ENCODE measurements around the gene MBTPS1. TPM values are rescaled to one million over a fixed set of nuclear protein-coding genes. Genes with fewer than 3 reads are reported as not detected.

The MBTPS1 gene
- total and polyA plus RNA-seq, 10 of the 15 experiments (the other 5 are each of a cell fraction or from before 2014, with no cell fraction given): 1.3 to 43.9 (median 35.2) TPM

DNA sequence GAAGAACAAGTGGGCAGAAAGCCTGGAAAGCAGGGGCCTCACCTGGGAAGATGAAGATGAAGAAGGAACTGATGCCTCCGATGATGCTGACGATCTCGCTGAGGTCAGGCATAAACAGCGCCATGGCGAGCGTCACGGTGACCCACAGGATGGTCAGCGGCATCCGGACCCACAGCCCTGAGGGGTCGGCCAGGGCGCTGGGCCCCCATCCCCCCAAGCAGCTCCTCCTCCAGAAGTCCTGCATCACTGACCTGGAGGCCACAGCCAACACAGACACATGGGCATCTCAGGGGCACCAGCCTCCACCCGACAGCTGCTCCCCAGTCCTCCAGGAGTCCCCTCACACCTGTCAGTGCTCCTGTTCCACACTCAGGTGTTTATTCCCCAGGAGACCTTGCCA lies 100.3 kb downstream of the MBTPS1 start:
- H3K9me3 ChIP-seq (replicated peaks; ENCODE audit: control insufficient read depth, insufficient read depth, low read length): no peaks in the 10 kb centered on the region; the same call in 2 of the 3 replicates
- H3K79me2 ChIP-seq (ENCODE audit: control insufficient read depth, insufficient read depth, low read length): no peaks in the 10 kb centered on the region
- ChIA-PET RAD21 (ENCODE audit: unreplicated experiment) (no interaction called here), POLR2A (no interaction called here), SMC1A (ENCODE audit: uncharacterized antibody, unreplicated experiment) (no interaction called here), CTCF (no interaction called here)
- ATAC-seq: no peak
- intact Hi-C loops (cut with micrococcal nuclease; ENCODE audit: unreplicated experiment): no loop called here
- H3K4me1 ChIP-seq (ENCODE audit: control insufficient read depth, insufficient read depth, low read length): no peaks in the 10 kb centered on the region
- no peaks in the 10 kb centered on the region for H4K20me1 ChIP-seq (ENCODE audit: control insufficient read depth, insufficient read depth)
- no peak overlapping the region for H2AFZ ChIP-seq (ENCODE audit: control insufficient read depth, low read depth, low read length)
- TF ChIP-seq RAD51 (IDR thresholded peaks at IDR 0.05) (no peak), ZNF24 (IDR thresholded peaks at IDR 0.05) (no peak), ZNF384 (IDR thresholded peaks at IDR 0.05; ENCODE audit: borderline replicate concordance, low read depth, low read length) (no peak), MYB (IDR thresholded peaks at IDR 0.05; ENCODE audit: borderline replicate concordance, low read depth, low read length) (no peak), EGR1 (IDR thresholded peaks at IDR 0.05; ENCODE audit: borderline replicate concordance in 1 of 2, low read depth in 2 of 2, low read length in 2 of 2) (no peak), POLR2AphosphoS5 (IDR thresholded peaks at IDR 0.05; ENCODE audit: low read length) (no peak)
- TF ChIP-seq, protein P1, sequence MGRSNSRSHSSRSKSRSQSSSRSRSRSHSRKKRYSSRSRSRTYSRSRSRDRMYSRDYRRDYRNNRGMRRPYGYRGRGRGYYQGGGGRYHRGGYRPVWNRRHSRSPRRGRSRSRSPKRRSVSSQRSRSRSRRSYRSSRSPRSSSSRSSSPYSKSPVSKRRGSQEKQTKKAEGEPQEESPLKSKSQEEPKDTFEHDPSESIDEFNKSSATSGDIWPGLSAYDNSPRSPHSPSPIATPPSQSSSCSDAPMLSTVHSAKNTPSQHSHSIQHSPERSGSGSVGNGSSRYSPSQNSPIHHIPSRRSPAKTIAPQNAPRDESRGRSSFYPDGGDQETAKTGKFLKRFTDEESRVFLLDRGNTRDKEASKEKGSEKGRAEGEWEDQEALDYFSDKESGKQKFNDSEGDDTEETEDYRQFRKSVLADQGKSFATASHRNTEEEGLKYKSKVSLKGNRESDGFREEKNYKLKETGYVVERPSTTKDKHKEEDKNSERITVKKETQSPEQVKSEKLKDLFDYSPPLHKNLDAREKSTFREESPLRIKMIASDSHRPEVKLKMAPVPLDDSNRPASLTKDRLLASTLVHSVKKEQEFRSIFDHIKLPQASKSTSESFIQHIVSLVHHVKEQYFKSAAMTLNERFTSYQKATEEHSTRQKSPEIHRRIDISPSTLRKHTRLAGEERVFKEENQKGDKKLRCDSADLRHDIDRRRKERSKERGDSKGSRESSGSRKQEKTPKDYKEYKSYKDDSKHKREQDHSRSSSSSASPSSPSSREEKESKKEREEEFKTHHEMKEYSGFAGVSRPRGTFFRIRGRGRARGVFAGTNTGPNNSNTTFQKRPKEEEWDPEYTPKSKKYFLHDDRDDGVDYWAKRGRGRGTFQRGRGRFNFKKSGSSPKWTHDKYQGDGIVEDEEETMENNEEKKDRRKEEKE (IDR thresholded peaks at IDR 0.05): no peak
- TF ChIP-seq, protein P2, sequence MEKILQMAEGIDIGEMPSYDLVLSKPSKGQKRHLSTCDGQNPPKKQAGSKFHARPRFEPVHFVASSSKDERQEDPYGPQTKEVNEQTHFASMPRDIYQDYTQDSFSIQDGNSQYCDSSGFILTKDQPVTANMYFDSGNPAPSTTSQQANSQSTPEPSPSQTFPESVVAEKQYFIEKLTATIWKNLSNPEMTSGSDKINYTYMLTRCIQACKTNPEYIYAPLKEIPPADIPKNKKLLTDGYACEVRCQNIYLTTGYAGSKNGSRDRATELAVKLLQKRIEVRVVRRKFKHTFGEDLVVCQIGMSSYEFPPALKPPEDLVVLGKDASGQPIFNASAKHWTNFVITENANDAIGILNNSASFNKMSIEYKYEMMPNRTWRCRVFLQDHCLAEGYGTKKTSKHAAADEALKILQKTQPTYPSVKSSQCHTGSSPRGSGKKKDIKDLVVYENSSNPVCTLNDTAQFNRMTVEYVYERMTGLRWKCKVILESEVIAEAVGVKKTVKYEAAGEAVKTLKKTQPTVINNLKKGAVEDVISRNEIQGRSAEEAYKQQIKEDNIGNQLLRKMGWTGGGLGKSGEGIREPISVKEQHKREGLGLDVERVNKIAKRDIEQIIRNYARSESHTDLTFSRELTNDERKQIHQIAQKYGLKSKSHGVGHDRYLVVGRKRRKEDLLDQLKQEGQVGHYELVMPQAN (conservative IDR thresholded peaks at IDR 0.05): no peak
- TF ChIP-seq, protein P3, sequence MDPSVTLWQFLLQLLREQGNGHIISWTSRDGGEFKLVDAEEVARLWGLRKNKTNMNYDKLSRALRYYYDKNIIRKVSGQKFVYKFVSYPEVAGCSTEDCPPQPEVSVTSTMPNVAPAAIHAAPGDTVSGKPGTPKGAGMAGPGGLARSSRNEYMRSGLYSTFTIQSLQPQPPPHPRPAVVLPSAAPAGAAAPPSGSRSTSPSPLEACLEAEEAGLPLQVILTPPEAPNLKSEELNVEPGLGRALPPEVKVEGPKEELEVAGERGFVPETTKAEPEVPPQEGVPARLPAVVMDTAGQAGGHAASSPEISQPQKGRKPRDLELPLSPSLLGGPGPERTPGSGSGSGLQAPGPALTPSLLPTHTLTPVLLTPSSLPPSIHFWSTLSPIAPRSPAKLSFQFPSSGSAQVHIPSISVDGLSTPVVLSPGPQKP (IDR thresholded peaks at IDR 0.05; ENCODE audit: low read depth, low read length): no peak
- TF ChIP-seq, protein P4, sequence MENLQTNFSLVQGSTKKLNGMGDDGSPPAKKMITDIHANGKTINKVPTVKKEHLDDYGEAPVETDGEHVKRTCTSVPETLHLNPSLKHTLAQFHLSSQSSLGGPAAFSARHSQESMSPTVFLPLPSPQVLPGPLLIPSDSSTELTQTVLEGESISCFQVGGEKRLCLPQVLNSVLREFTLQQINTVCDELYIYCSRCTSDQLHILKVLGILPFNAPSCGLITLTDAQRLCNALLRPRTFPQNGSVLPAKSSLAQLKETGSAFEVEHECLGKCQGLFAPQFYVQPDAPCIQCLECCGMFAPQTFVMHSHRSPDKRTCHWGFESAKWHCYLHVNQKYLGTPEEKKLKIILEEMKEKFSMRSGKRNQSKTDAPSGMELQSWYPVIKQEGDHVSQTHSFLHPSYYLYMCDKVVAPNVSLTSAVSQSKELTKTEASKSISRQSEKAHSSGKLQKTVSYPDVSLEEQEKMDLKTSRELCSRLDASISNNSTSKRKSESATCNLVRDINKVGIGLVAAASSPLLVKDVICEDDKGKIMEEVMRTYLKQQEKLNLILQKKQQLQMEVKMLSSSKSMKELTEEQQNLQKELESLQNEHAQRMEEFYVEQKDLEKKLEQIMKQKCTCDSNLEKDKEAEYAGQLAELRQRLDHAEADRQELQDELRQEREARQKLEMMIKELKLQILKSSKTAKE (IDR thresholded peaks at IDR 0.05; ENCODE audit: low read depth, poor library complexity, severe bottlenecking): no peak
- in situ Hi-C loops (cut with MboI): no loop called here
- 92% methylated on average over 7 of the region's 12 CpGs for WGBS (ENCODE audit: insufficient coverage, insufficient replicate concordance, low lambda C conversion rate, missing lambda C conversion rate)
- no peak overlapping the region for H3K4me3 ChIP-seq
- DNase-seq (ENCODE audit: low read depth, low spot score): no peak
- H3K9ac ChIP-seq (ENCODE audit: control insufficient read depth, insufficient read depth, low read length): no peak overlapping the region
- FAIRE-seq: no peak
- no peak overlapping the region for H3K27ac ChIP-seq (ENCODE audit: control insufficient read depth, insufficient read depth)
- no peaks in the 10 kb centered on the region for H3K27me3 ChIP-seq (replicated peaks in 1 of 2; ENCODE audit: control insufficient read depth in 2 of 2, insufficient read depth in 2 of 2, low read length in 1 of 2)
- H3K36me3 ChIP-seq (ENCODE audit: control insufficient read depth in 2 of 2, insufficient read depth in 2 of 2, low read length in 1 of 2): no peaks in the 10 kb centered on the region
- H3K4me2 ChIP-seq (ENCODE audit: control insufficient read depth, insufficient read depth): no peak overlapping the region
- BruUV-seq (replicated peaks): no TSS peak

All from GM12878 (cell line).